Osteoblast (primary cell): ENCODE results near the gene PAK5. TPM values are rescaled to one million over a fixed set of nuclear protein-coding genes. Genes with fewer than 3 reads are reported as not detected.
A peak's percentile ranks its signal among the peaks of the same experiment; 100 is the strongest.

ENCODE experiments used
- DNase-seq: peaks from one replicate; pipeline ENCODE4 v3.0.0; 2011; ENCODE audit warnings: low spot score, mixed read lengths; ENCODE audit not compliant: insufficient read length; ENCODE audit errors: missing footprints
- H2AFZ ChIP-seq: 2 replicates; pipeline ENCODE4 v1.6.0; 2011; ENCODE audit warnings: mild to moderate bottlenecking, low read length
- H3K27ac ChIP-seq: 2 replicates; pipeline ENCODE4 v1.5.1; 2011; ENCODE audit warnings: mild to moderate bottlenecking, low read depth, low read length, moderate library complexity
- H3K27me3 ChIP-seq: 2 replicates; pipeline ENCODE4 v1.6.0; 2012; ENCODE audit warnings: mild to moderate bottlenecking, control low read depth, inconsistent platforms, low read length, moderate library complexity; ENCODE audit not compliant: insufficient read depth
- H3K36me3 ChIP-seq: 2 replicates; pipeline ENCODE4 v1.5.1; 2011; ENCODE audit warnings: mild to moderate bottlenecking, low read length, control low read depth, moderate library complexity; ENCODE audit not compliant: insufficient read depth
- H3K4me1 ChIP-seq: 2 replicates; pipeline ENCODE4 v1.5.1; 2011; ENCODE audit warnings: mild to moderate bottlenecking, low read length, control low read depth, moderate library complexity; ENCODE audit not compliant: insufficient read depth
- H3K4me2 ChIP-seq: 2 replicates; pipeline ENCODE4 v1.6.0; 2011; ENCODE audit warnings: mild to moderate bottlenecking, low read length; ENCODE audit not compliant: insufficient read depth
- H3K4me3 ChIP-seq: fragments of 200-600 bp; sonication (generic); 3 replicates; pipeline ENCODE4 v1.5.1; 2012; ENCODE audit warnings: mild to moderate bottlenecking, low read length, inconsistent platforms; ENCODE audit not compliant: insufficient read depth
- H3K79me2 ChIP-seq: 2 replicates; pipeline ENCODE4 v1.6.0; 2012; ENCODE audit warnings: mild to moderate bottlenecking, low read length, control low read depth, inconsistent platforms; ENCODE audit not compliant: insufficient read depth
- H3K9me3 ChIP-seq: 2 replicates; pipeline ENCODE4 v1.5.1; 2011; ENCODE audit warnings: low read depth, low read length, control low read depth
- H4K20me1 ChIP-seq: 2 replicates; pipeline ENCODE4 v1.6.0; 2012; ENCODE audit warnings: mild to moderate bottlenecking, low read length, control low read depth; ENCODE audit not compliant: insufficient read depth
- CTCF ChIP-seq: IDR thresholded peaks from 2 replicates; pipeline ENCODE4 v1.5.1; 2011; ENCODE audit warnings: mild to moderate bottlenecking, low read depth, low read length, moderate library complexity; ENCODE audit errors: extremely low read depth
- total RNA-seq: library from RNA; depleted of rRNA; stranded (reverse); fragments of >200 nt; gene quantifications from 2 replicates; pipeline ENCODE4 v1.2.3, GENCODE V29; 2012

Gene PAK5
- total RNA-seq, 1 donor = not detected

- Histone ChIP-seq H3K27me3 (peaks cover 65% of the 10 kb centered on the region), H3K9me3 (no peaks in the 10 kb centered on the region), H3K79me2 (no peaks in the 10 kb centered on the region), H2AFZ (no peak overlapping the region), H3K4me2 (no peak overlapping the region), H4K20me1 (no peaks in the 10 kb centered on the region), H3K27ac (no peak overlapping the region), H3K4me1 (peaks cover 6% of the 10 kb centered on the region), H3K36me3 (no peaks in the 10 kb centered on the region), H3K4me3 (no peak overlapping the region)
- DNase-seq = no peak
- no peak for TF ChIP-seq CTCF
Measured at GRCh38 chr20:9517297-9518162, 321.3 kb downstream of the PAK5 start.

GRCh38 chr20:9516234-9516871, 322.5 kb downstream of the PAK5 start:
- no peak overlapping the region for H3K4me3 ChIP-seq
- H3K27me3 ChIP-seq = peaks cover 70% of the 10 kb centered on the region
- no peaks in the 10 kb centered on the region for H3K9me3 ChIP-seq
- DNase-seq = peak; percentile 78
- no peaks in the 10 kb centered on the region for H3K79me2 ChIP-seq
- H2AFZ ChIP-seq = no peak overlapping the region
- H3K27ac ChIP-seq = no peak overlapping the region
- H3K36me3 ChIP-seq = no peaks in the 10 kb centered on the region
- peak overlapping the region; percentile 11 for H3K4me2 ChIP-seq
- no peak for TF ChIP-seq CTCF
- peaks cover 6% of the 10 kb centered on the region for H3K4me1 ChIP-seq
- no peaks in the 10 kb centered on the region for H4K20me1 ChIP-seq

GRCh38 chr20:9515741-9516233, 323.1 kb downstream of the PAK5 start:
- peaks cover 75% of the 10 kb centered on the region for H3K27me3 ChIP-seq
- no peaks in the 10 kb centered on the region for H3K36me3 ChIP-seq
- H3K4me2 ChIP-seq = no peak overlapping the region
- H2AFZ ChIP-seq = no peak overlapping the region
- TF ChIP-seq CTCF = no peak
- no peaks in the 10 kb centered on the region for H3K9me3 ChIP-seq
- DNase-seq = no peak
- H3K4me1 ChIP-seq = peaks cover 6% of the 10 kb centered on the region
- no peak overlapping the region for H3K4me3 ChIP-seq
- no peaks in the 10 kb centered on the region for H4K20me1 ChIP-seq
- H3K79me2 ChIP-seq = no peaks in the 10 kb centered on the region
- no peak overlapping the region for H3K27ac ChIP-seq

- H3K4me3 ChIP-seq = no peak overlapping the region
- no peak for TF ChIP-seq CTCF
- no peak for DNase-seq
- H3K9me3 ChIP-seq = no peaks in the 10 kb centered on the region
- peak overlapping the region; percentile 44 for H3K4me2 ChIP-seq
- H3K79me2 ChIP-seq = no peaks in the 10 kb centered on the region
- no peak overlapping the region for H2AFZ ChIP-seq
- no peaks in the 10 kb centered on the region for H4K20me1 ChIP-seq
- no peaks in the 10 kb centered on the region for H3K36me3 ChIP-seq
- H3K4me1 ChIP-seq = peaks cover 6% of the 10 kb centered on the region
- no peak overlapping the region for H3K27ac ChIP-seq
- peaks cover 81% of the 10 kb centered on the region for H3K27me3 ChIP-seq
Measured at GRCh38 chr20:9515214-9515585, 323.7 kb downstream of the PAK5 start.
